HuH-7 (cell line): ENCODE measurements around the gene IGLL1.

Experiments used
- DNase-seq: peaks from one replicate; pipeline ENCODE4 v3.0.0; 2011; ENCODE audit warnings: low spot score

IGLL1 gene

DNA sequence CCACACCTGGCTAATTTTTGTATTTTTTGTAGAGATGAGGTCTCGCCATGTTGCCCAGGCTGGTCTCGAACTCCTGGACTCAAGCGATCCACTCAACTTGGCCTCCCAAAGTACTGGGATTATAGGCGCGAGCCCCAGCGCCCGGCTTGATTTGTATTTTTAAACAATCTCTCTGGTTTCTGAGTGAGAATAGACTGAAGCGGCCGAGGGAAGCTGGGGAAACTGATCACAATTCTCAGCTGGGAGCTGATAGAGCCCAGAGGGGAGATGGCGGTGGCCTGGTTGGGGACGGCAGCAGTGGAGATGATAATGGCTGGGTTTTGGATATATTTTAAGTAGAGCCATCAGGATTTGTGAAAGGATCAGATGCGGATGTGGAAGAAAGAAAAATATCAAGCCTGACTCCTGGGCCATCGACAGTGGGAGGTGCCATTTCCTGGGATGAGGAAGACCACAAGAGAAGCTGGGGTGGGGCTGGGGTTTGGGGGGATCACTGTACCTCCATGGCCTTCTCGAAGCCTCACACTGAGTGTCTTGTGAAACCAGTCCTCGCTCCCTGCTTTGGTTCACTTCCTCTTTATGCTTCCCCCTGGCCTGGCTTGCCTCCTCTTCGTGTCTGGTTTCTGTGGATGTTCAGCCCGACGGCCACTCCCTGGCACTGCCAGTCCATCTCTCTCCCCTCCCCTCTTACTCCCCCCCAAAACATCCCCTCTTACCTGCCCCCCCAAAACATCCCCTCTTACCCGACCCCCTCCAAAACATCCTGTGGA lies 51.9 kb downstream of the IGLL1 start:
- DNase-seq = no peak

DNA sequence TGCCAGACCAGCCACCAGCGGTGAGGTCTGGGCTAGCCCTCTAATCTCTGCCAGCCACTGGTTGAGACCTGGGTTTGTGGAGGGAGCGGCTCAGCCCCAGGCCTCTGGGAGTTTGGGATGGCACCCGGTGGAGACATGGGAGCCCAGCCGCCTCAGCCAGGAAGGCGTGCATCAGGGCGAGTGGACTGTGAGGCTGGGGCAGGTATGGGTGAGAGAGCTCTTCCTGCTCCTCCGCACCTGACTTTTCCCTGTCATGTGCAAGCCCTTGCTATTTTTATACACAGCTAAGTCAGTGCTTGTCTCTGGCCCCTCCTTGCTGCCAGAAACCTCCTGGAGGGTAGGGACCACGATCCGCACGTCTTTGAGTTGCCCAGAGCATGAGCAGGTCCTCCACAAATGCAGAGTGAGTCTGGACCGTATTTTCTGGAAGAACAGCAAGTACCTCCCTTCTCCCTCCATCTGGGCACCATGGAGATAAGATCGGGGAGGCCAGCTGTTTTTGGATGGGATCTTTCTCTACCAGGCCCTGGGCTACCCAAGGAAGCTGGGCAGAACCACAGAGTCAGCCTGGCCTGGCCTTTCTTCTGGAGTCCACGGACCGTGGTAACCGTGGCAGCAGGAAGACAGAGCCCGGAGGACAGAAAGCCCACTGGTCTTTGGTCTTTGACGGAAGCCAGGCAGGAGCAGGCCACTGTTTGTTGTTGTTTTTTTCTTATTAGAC lies 53.3 kb downstream of the IGLL1 start:
- DNase-seq = peak; percentile 3

GRCh38 chr22:23525510-23525909 lies 54.6 kb downstream of the IGLL1 start:
- no peak for DNase-seq

GRCh38 chr22:23524226-23524625 lies 55.9 kb downstream of the IGLL1 start:
- no peak for DNase-seq

GRCh38 chr22:23523713-23524112 lies 56.4 kb downstream of the IGLL1 start:
- DNase-seq = no peak
